CD14-positive monocyte (primary cell): ENCODE measurements around the gene ABHD14A. TPM values are rescaled to one million over a fixed set of nuclear protein-coding genes. Genes with fewer than 3 reads are reported as not detected.
A peak's percentile ranks its signal among the peaks of the same experiment; 100 is the strongest.

Source experiments
- DNase-seq, 3 donors: peaks; one replicate each; pipeline ENCODE4 v3.0.0-alpha.2; 2011 to 2022
- H2AFZ ChIP-seq: 2 replicates; pipeline ENCODE4 v1.6.0; 2012; ENCODE audit warnings: mild to moderate bottlenecking, low read depth, low read length, inconsistent platforms; ENCODE audit not compliant: insufficient read depth, poor library complexity, severe bottlenecking
- H3K27ac ChIP-seq, 2 donors: 1 replicate in 1 of 2; 2 replicates in 1 of 2; pipeline ENCODE4 v1.5.1; 2012 to 2013; ENCODE audit warnings: low read length in 2 of 2, control low read depth in 1 of 2, inconsistent platforms in 1 of 2, low read depth in 1 of 2, mild to moderate bottlenecking in 1 of 2
- H3K27me3 ChIP-seq, 2 donors: one replicate each; pipeline versions ENCODE4 v1.6.0 to v1.6.1; 2011 to 2013; ENCODE audit warnings: low read length in 2 of 2; ENCODE audit not compliant: control insufficient read depth in 2 of 2, insufficient read depth in 2 of 2
- H3K36me3 ChIP-seq, 2 donors: replicated peaks in 1 of 2; 1 replicate in 1 of 2; 2 replicates in 1 of 2; pipeline versions ENCODE4 v1.5.1 to v1.6.1; 2012 to 2013; ENCODE audit warnings: low read length in 2 of 2, control low read depth in 1 of 2, inconsistent platforms in 1 of 2, mild to moderate bottlenecking in 1 of 2; ENCODE audit not compliant: insufficient read depth in 2 of 2, control insufficient read depth in 1 of 2
- H3K4me1 ChIP-seq, 2 donors: 1 replicate in 1 of 2; 2 replicates in 1 of 2; pipeline versions ENCODE4 v1.5.1 to v1.6.1; 2012 to 2013; ENCODE audit warnings: low read length in 2 of 2, control low read depth in 1 of 2, inconsistent platforms in 1 of 2, mild to moderate bottlenecking in 1 of 2, moderate library complexity in 1 of 2; ENCODE audit not compliant: insufficient read depth in 2 of 2, control insufficient read depth in 1 of 2
- H3K4me2 ChIP-seq: replicated peaks from 2 replicates; pipeline ENCODE3; 2012; ENCODE audit warnings: low read length, moderate library complexity, mild to moderate bottlenecking; ENCODE audit not compliant: poor library complexity, severe bottlenecking; ENCODE audit errors: extremely low read depth
- H3K4me3 ChIP-seq, 3 experiments: fragments of 200-600 bp in 1 of 3; sonication (generic) in 1 of 3; replicated peaks in 1 of 3; 1 replicate in 2 of 3; 2 replicates in 1 of 3; pipeline ENCODE4 v1.5.1; 2011 to 2013; ENCODE audit warnings: low read length in 3 of 3, mild to moderate bottlenecking in 3 of 3, control low read depth in 2 of 3, low read depth in 2 of 3, inconsistent platforms in 1 of 3, moderate library complexity in 1 of 3
- H3K79me2 ChIP-seq: 2 replicates; pipeline ENCODE4 v1.6.0; 2012; ENCODE audit warnings: mild to moderate bottlenecking, control low read depth, inconsistent platforms, low read length, moderate library complexity; ENCODE audit not compliant: insufficient read depth
- H3K9ac ChIP-seq: 2 replicates; pipeline ENCODE4 v1.6.0; 2017; ENCODE audit warnings: low read length, mild to moderate bottlenecking; ENCODE audit not compliant: insufficient read depth, poor library complexity, severe bottlenecking
- H3K9me3 ChIP-seq, 2 donors: replicated peaks in 1 of 2; 1 replicate in 1 of 2; 2 replicates in 1 of 2; pipeline versions ENCODE4 v1.5.1 to v1.6.1; 2012 to 2013; ENCODE audit warnings: low read length in 2 of 2, control low read depth in 1 of 2; ENCODE audit not compliant: control insufficient read depth in 1 of 2, insufficient read depth in 1 of 2
- H4K20me1 ChIP-seq: 2 replicates; pipeline ENCODE4 v1.6.0; 2012; ENCODE audit warnings: mild to moderate bottlenecking, low read length, control low read depth, moderate library complexity; ENCODE audit not compliant: insufficient read depth
- H3K27ac Mint-ChIP-seq, 7 donors: one replicate each; pipeline ENCODE4 v1.8.0; 2020; ENCODE audit warnings: mild to moderate bottlenecking in 7 of 7, mixed read lengths in 7 of 7, moderate library complexity in 6 of 7, inconsistent platforms in 2 of 7
- H3K27me3 Mint-ChIP-seq, 3 donors: one replicate each; pipeline ENCODE4 v1.8.0; 2021 to 2022; ENCODE audit warnings: low read depth in 3 of 3, mild to moderate bottlenecking in 3 of 3, mixed read lengths in 3 of 3, moderate library complexity in 3 of 3, inconsistent platforms in 1 of 3
- H3K36me3 Mint-ChIP-seq, 2 donors: one replicate each; pipeline ENCODE4 v1.8.0; 2020; ENCODE audit warnings: mixed read lengths in 2 of 2, inconsistent platforms in 1 of 2, mild to moderate bottlenecking in 1 of 2
- H3K4me1 Mint-ChIP-seq: one replicate; pipeline ENCODE4 v1.8.0; 2020; ENCODE audit warnings: mild to moderate bottlenecking, mixed read lengths
- H3K4me3 Mint-ChIP-seq, 2 donors: one replicate each; pipeline ENCODE4 v1.8.0; 2020; ENCODE audit warnings: mild to moderate bottlenecking in 2 of 2, mixed read lengths in 2 of 2, moderate library complexity in 1 of 2
- H3K9me3 Mint-ChIP-seq, 7 donors: one replicate each; pipeline ENCODE4 v1.8.0; 2020 to 2022; ENCODE audit warnings: mixed read lengths in 7 of 7, mild to moderate bottlenecking in 6 of 7, moderate library complexity in 6 of 7, inconsistent platforms in 2 of 7
- WGBS: methylation state at CpG from one replicate; pipeline ENCODE4 v1.1.5; 2013; ENCODE audit warnings: missing lambda C conversion rate; ENCODE audit not compliant: insufficient coverage; 5-methylcytosine and 5-hydroxymethylcytosine counted together
- intact Hi-C, 2 donors: fragments of 100-400 bp; cut with micrococcal nuclease; formaldehyde crosslinking; loops; one replicate each; pipeline versions ENCODE4 v1.15.0 to v1.15.1; 2023
- polyA plus RNA-seq, 3 donors: library from polyadenylated mRNA; depleted of rRNA in 1 of 3; unstranded in 2 of 3; stranded (reverse) in 1 of 3; fragments of 300-500 nt in 2 of 3; fragments of >200 nt in 1 of 3; fragmentation: Illumina TruSeq in 2 of 3; gene quantifications; 1 replicate in 2 of 3; 2 replicates in 1 of 3; pipeline ENCODE4 v1.2.3, GENCODE V29; 2012 to 2021
- TF ChIP-seq, protein P1 (sequence below): fragments of 200-600 bp; IDR thresholded peaks from one replicate; pipeline ENCODE4 v1.8.0; 2022; ENCODE audit warnings: antibody characterized with exemption, mild to moderate bottlenecking

Gene ABHD14A
- polyA plus RNA-seq, 3 donors: 6.9 to 13.2 (median 11.7) TPM

DNA sequence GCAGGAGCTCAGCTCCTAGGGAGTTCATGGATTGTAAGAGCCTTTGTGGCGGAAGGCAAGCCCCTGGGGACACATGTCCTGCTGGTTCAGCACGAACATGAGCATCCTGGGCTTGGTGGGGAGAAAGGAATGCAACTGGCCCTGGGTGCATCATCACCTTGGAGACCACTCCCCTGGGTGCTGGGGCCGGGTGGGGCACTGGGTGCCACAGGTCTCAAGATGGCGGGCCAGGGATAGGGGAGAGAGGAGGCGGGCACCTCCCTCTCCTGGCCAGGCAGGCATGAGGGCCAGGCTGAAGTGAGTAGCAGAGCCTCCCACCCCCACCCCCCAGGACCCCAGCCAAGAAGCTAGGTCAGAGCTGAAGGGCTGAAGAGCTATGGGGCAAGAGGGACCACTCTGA, 8.4 kb upstream of the ABHD14A start:
- 100% methylated on average over 2 of the region's 5 CpGs for WGBS

GRCh38 chr3:51966922-51967383, 7.9 kb upstream of the ABHD14A start:
- Histone ChIP-seq H3K27ac (no peak overlapping the region), H3K27me3 (peaks cover 10 to 54% of the 10 kb centered on the region in 2 donors), H3K36me3 (no peaks in the 10 kb centered on the region), H3K9ac (peak overlapping the region; percentile 40), H3K4me3 (peak overlapping the region in 1 of 3 experiments; percentile 50), H3K4me1 (peaks cover 9 to 14% of the 10 kb centered on the region in 2 donors), H3K4me2 (peak overlapping the region; percentile 77), H4K20me1 (peaks cover 4% of the 10 kb centered on the region), H2AFZ (peak overlapping the region; percentile 48), H3K79me2 (no peaks in the 10 kb centered on the region), H3K9me3 (no peaks in the 10 kb centered on the region)
- Mint-ChIP-seq H3K4me1 (peaks cover 12% of the 10 kb centered on the region), H3K27me3 (peaks cover 38 to 62% (median 44%) of the 10 kb centered on the region in 3 donors), H3K36me3 (peaks cover 10 to 12% of the 10 kb centered on the region in 2 donors), H3K27ac (no peak overlapping the region), H3K9me3 (peaks cover 0 to 17% (median 0%) of the 10 kb centered on the region in 7 donors), H3K4me3 (peak overlapping the region; percentile 34 to 83)
- intact Hi-C loops: no loop called here
- no peak for DNase-seq
- TF ChIP-seq, protein P1, sequence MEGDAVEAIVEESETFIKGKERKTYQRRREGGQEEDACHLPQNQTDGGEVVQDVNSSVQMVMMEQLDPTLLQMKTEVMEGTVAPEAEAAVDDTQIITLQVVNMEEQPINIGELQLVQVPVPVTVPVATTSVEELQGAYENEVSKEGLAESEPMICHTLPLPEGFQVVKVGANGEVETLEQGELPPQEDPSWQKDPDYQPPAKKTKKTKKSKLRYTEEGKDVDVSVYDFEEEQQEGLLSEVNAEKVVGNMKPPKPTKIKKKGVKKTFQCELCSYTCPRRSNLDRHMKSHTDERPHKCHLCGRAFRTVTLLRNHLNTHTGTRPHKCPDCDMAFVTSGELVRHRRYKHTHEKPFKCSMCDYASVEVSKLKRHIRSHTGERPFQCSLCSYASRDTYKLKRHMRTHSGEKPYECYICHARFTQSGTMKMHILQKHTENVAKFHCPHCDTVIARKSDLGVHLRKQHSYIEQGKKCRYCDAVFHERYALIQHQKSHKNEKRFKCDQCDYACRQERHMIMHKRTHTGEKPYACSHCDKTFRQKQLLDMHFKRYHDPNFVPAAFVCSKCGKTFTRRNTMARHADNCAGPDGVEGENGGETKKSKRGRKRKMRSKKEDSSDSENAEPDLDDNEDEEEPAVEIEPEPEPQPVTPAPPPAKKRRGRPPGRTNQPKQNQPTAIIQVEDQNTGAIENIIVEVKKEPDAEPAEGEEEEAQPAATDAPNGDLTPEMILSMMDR: no peak
- WGBS: 2% methylated on average over 31 of the region's 33 CpGs

More for the DNA sequence above, 8.4 kb upstream of the ABHD14A start:
- no peaks in the 10 kb centered on the region for H3K9me3 ChIP-seq
- no peak overlapping the region for H3K4me3 ChIP-seq
- TF ChIP-seq, protein P1: no peak
- H2AFZ ChIP-seq: no peak overlapping the region
- Mint-ChIP-seq H3K27me3 (peaks cover 42 to 66% (median 44%) of the 10 kb centered on the region in 3 donors), H3K27ac (no peak overlapping the region), H3K9me3 (peaks cover 0 to 17% (median 0%) of the 10 kb centered on the region in 7 donors), H3K4me3 (peak overlapping the region; percentile 34 to 83), H3K4me1 (peaks cover 14% of the 10 kb centered on the region), H3K36me3 (peaks cover 10 to 12% of the 10 kb centered on the region in 2 donors)
- H4K20me1 ChIP-seq: peaks cover 4% of the 10 kb centered on the region
- H3K27ac ChIP-seq: no peak overlapping the region
- peaks cover 10 to 54% of the 10 kb centered on the region in 2 donors for H3K27me3 ChIP-seq
- DNase-seq: no peak
- H3K4me2 ChIP-seq: no peak overlapping the region
- H3K4me1 ChIP-seq: peaks cover 9 to 14% of the 10 kb centered on the region in 2 donors
- intact Hi-C loops: no loop called here
- H3K79me2 ChIP-seq: no peaks in the 10 kb centered on the region
- no peak overlapping the region for H3K9ac ChIP-seq
- H3K36me3 ChIP-seq: no peaks in the 10 kb centered on the region
